HAP-1 (cell line): ENCODE measurements around the gene NELFA.
"Not testable (repeated sequence)": the region's sequence is repeated elsewhere in the genome, so short reads cannot be mapped to it uniquely, and the experiment has no call there.

Experiments used
- DNase-seq, 2 experiments: peaks; one replicate each; pipeline ENCODE4 v3.0.0-alpha.2; 2016 to 2020; ENCODE audit warnings: low spot score in 2 of 2
- H3K27me3 ChIP-seq: fragments of 250-450 bp; sonication (Bioruptor Pico); 2 replicates; pipeline ENCODE4 v1.5.1; 2020; ENCODE audit warnings: low read depth, mild to moderate bottlenecking, moderate library complexity
- H3K36me3 ChIP-seq: fragments of 250-450 bp; sonication (Bioruptor Pico); replicated peaks from 2 replicates; pipeline ENCODE4 v1.5.1; 2020; ENCODE audit warnings: mild to moderate bottlenecking
- H3K4me1 ChIP-seq: fragments of 250-450 bp; sonication (Bioruptor Pico); 2 replicates; pipeline ENCODE4 v1.5.1; 2020; ENCODE audit warnings: mild to moderate bottlenecking
- H3K4me3 ChIP-seq: fragments of 250-450 bp; sonication (Bioruptor Pico); 2 replicates; pipeline ENCODE4 v1.5.1; 2020; ENCODE audit warnings: mild to moderate bottlenecking, moderate library complexity
- H3K9me3 ChIP-seq: fragments of 250-450 bp; sonication (Bioruptor Pico); 2 replicates; pipeline ENCODE4 v1.5.1; 2020; ENCODE audit warnings: mild to moderate bottlenecking, moderate library complexity
- in situ Hi-C: fragments of 300-500 bp; cut with MboI; formaldehyde crosslinking; loops from 3 replicates; pipeline ENCODE4 v1.14.3; 2020; ENCODE audit warnings: low sequenced_read_pairs, inconsistent platforms, mixed read lengths

Gene NELFA

GRCh38 chr4:2044542-2045517 is 36.1 kb upstream of the NELFA start:
- in situ Hi-C loops = no loop called here
- Histone ChIP-seq H3K36me3 (no peaks in the 10 kb centered on the region), H3K9me3 (no peaks in the 10 kb centered on the region), H3K4me1 (no peaks in the 10 kb centered on the region; the same call in 1 of the 2 replicates), H3K4me3 (no peak overlapping the region), H3K27me3 (no peaks in the 10 kb centered on the region)
- DNase-seq = no peak

GRCh38 chr4:2044119-2044485 is 35.3 kb upstream of the NELFA start:
- Histone ChIP-seq H3K36me3 (no peaks in the 10 kb centered on the region), H3K9me3 (no peaks in the 10 kb centered on the region), H3K4me3 (no peak overlapping the region), H3K4me1 (no peaks in the 10 kb centered on the region; the same call in 1 of the 2 replicates), H3K27me3 (no peaks in the 10 kb centered on the region)
- in situ Hi-C loops = no loop called here
- DNase-seq = no peak

- Histone ChIP-seq H3K4me1 (no peaks in the 10 kb centered on the region; the same call in 1 of the 2 replicates), H3K9me3 (no peaks in the 10 kb centered on the region), H3K27me3 (no peaks in the 10 kb centered on the region), H3K4me3 (no peak overlapping the region), H3K36me3 (no peaks in the 10 kb centered on the region)
- no peak for DNase-seq
- in situ Hi-C loops = no loop called here
These were observed 34.8 kb upstream of the NELFA start for GRCh38 chr4:2043396-2044118.

- H3K36me3 ChIP-seq = no peaks in the 10 kb centered on the region
- DNase-seq = no peak
- peak overlapping the region; percentile 70 for H3K4me3 ChIP-seq
- no peaks in the 10 kb centered on the region for H3K27me3 ChIP-seq
- no peaks in the 10 kb centered on the region for H3K9me3 ChIP-seq
- H3K4me1 ChIP-seq = no peaks in the 10 kb centered on the region; the same call in 1 of the 2 replicates
- in situ Hi-C loops = no loop called here
These were observed 34.2 kb upstream of the NELFA start for GRCh38 chr4:2042947-2043395.

GRCh38 chr4:2042204-2042946 is 33.6 kb upstream of the NELFA start:
- H3K27me3 ChIP-seq = no peaks in the 10 kb centered on the region
- H3K36me3 ChIP-seq = no peaks in the 10 kb centered on the region
- peak in 1 of 2 experiments; percentile 63 for DNase-seq
- peak overlapping the region; percentile 70 for H3K4me3 ChIP-seq
- H3K9me3 ChIP-seq = no peaks in the 10 kb centered on the region
- no peaks in the 10 kb centered on the region; the same call in 1 of the 2 replicates for H3K4me1 ChIP-seq
- in situ Hi-C loops = no loop called here

- peak; percentile 90 to 95 for DNase-seq
- no peaks in the 10 kb centered on the region for H3K36me3 ChIP-seq
- H3K9me3 ChIP-seq = no peaks in the 10 kb centered on the region
- no peaks in the 10 kb centered on the region for H3K27me3 ChIP-seq
- in situ Hi-C loops = no loop called here
- no peaks in the 10 kb centered on the region; the same call in 1 of the 2 replicates for H3K4me1 ChIP-seq
- H3K4me3 ChIP-seq = peak overlapping the region; percentile 70
These were observed 32.7 kb upstream of the NELFA start for GRCh38 chr4:2041239-2042130.

- no peaks in the 10 kb centered on the region; the same call in 1 of the 2 replicates for H3K4me1 ChIP-seq
- H3K9me3 ChIP-seq = no peaks in the 10 kb centered on the region
- no peaks in the 10 kb centered on the region for H3K36me3 ChIP-seq
- in situ Hi-C loops = no loop called here
- no peak for DNase-seq
- no peaks in the 10 kb centered on the region for H3K27me3 ChIP-seq
- peak overlapping the region; percentile 70 for H3K4me3 ChIP-seq
These were observed 31.8 kb upstream of the NELFA start for GRCh38 chr4:2040391-2041238.

- Histone ChIP-seq H3K36me3 (no peaks in the 10 kb centered on the region), H3K27me3 (no peaks in the 10 kb centered on the region), H3K4me3 (no peak overlapping the region), H3K9me3 (no peaks in the 10 kb centered on the region), H3K4me1 (no peaks in the 10 kb centered on the region; the same call in 1 of the 2 replicates)
- in situ Hi-C loops = no loop called here
- no peak for DNase-seq
These were observed 28.1 kb upstream of the NELFA start for GRCh38 chr4:2036866-2037265.

- in situ Hi-C loops = no loop called here
- Histone ChIP-seq H3K36me3 (no peaks in the 10 kb centered on the region), H3K4me1 (no peaks in the 10 kb centered on the region; the same call in 1 of the 2 replicates), H3K4me3 (no peak overlapping the region), H3K27me3 (no peaks in the 10 kb centered on the region), H3K9me3 (no peaks in the 10 kb centered on the region)
- DNase-seq = no peak
These were observed 27.6 kb upstream of the NELFA start for GRCh38 chr4:2036327-2036726.

- H3K27me3 ChIP-seq, H3K36me3 ChIP-seq, H3K4me1 ChIP-seq, H3K4me3 ChIP-seq, in situ Hi-C loops, DNase-seq, H3K9me3 ChIP-seq: not testable (repeated sequence)
These were observed 22.4 kb upstream of the NELFA start for GRCh38 chr4:2031161-2031560.

- H3K4me3 ChIP-seq, H3K27me3 ChIP-seq, DNase-seq, in situ Hi-C loops, H3K4me1 ChIP-seq, H3K36me3 ChIP-seq, H3K9me3 ChIP-seq: not testable (repeated sequence)
These were observed 18.3 kb upstream of the NELFA start for GRCh38 chr4:2027120-2027519.

- no peak overlapping the region for H3K4me3 ChIP-seq
- H3K27me3 ChIP-seq = peaks cover 4% of the 10 kb centered on the region
- DNase-seq = no peak
- in situ Hi-C loops = no loop called here
- no peaks in the 10 kb centered on the region for H3K4me1 ChIP-seq
- H3K36me3 ChIP-seq = no peaks in the 10 kb centered on the region
- H3K9me3 ChIP-seq = peaks cover 6% of the 10 kb centered on the region; the same call in 1 of the 2 replicates
These were observed 17.0 kb upstream of the NELFA start for GRCh38 chr4:2025817-2026216.
